GM21447 (cell line): ENCODE results near the gene CHRND.

ENCODE experiments used
- ATAC-seq: cut with Tn5 transposase; IDR thresholded peaks from one replicate; pipeline ENCODE4 v1.9.1; 2021; ENCODE audit not compliant: unreplicated experiment

CHRND gene

GRCh38 chr2:232525791-232526371, at the start of gene CHRND:
TSS of gene CHRND (plus strand) at chr2:232526160. CDS start at chr2:232526216, 56 bp downstream.
- no peak for ATAC-seq

DNA sequence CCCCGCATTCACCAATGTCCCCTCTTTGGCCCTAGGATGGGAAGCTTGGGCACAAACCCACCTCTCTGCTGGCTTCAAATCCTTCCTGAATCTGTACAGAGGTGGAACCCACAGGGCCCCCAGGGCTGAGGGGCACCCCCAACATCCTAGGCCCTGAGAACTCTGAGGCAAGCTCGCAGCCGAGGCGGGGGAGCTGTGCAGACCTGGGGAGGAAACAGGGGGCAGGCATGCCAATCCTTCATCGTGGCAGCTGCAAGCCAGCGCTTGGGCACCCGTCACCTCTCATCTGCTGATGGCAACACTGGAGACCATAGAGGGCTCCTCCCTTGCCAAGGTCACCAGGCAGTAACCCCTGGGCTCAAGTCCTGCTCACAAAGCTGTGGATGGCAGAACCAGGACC, 49.2 kb upstream of the CHRND start:
- no peak for ATAC-seq

- no peak for ATAC-seq
Measured at GRCh38 chr2:232477751-232478510, 48.0 kb upstream of the CHRND start.

GRCh38 chr2:232478571-232479340, 47.2 kb upstream of the CHRND start:
- ATAC-seq = no peak

GRCh38 chr2:232479341-232480200, 46.4 kb upstream of the CHRND start:
- ATAC-seq = no peak

- ATAC-seq = no peak
Measured at GRCh38 chr2:232480201-232481190, 45.5 kb upstream of the CHRND start.

- ATAC-seq = no peak
Measured at GRCh38 chr2:232481322-232482140, 44.4 kb upstream of the CHRND start.

GRCh38 chr2:232482301-232483238, 43.4 kb upstream of the CHRND start:
- no peak for ATAC-seq

- ATAC-seq = no peak
Measured at GRCh38 chr2:232483311-232483922, 42.5 kb upstream of the CHRND start.

GRCh38 chr2:232483923-232484627, 41.9 kb upstream of the CHRND start:
- ATAC-seq = no peak

- ATAC-seq = no peak
Measured at GRCh38 chr2:232484628-232485347, 41.2 kb upstream of the CHRND start.

GRCh38 chr2:232485348-232485756, 40.6 kb upstream of the CHRND start:
- no peak for ATAC-seq

GRCh38 chr2:232485757-232486557, 40.0 kb upstream of the CHRND start:
- no peak for ATAC-seq

- ATAC-seq = no peak
Measured at GRCh38 chr2:232486558-232487384, 39.2 kb upstream of the CHRND start.
